HepG2 (cell line): Measurements from ENCODE around the gene ZNF212. TPM values are rescaled to one million over a fixed set of nuclear protein-coding genes. Genes with fewer than 3 reads are reported as not detected.

Experiments
- ATAD3A ChIP-seq: sonication (generic); formaldehyde crosslinking; IDR thresholded peaks from 2 replicates; pipeline ENCODE4 v1.4.0; 2020; ENCODE audit warnings: missing genetic modification reagents
- BORCS8-MEF2B ChIP-seq: sonication (generic); formaldehyde crosslinking; IDR thresholded peaks from 2 replicates; pipeline ENCODE4 v1.8.0; 2022; ENCODE audit warnings: mild to moderate bottlenecking, missing genetic modification reagents
- CREM ChIP-seq, 2 experiments: sonication (generic) in 1 of 2; formaldehyde crosslinking in 1 of 2; IDR thresholded peaks; 2 replicates each; pipeline versions ENCODE4 v1.4.0 to v1.6.1; 2016 to 2020; ENCODE audit warnings: antibody characterized with exemption in 1 of 2, mild to moderate bottlenecking in 1 of 2, missing genetic modification reagents in 1 of 2
- FOXM1 ChIP-seq: sonication (generic); formaldehyde crosslinking; IDR thresholded peaks from 2 replicates; pipeline ENCODE4 v1.5.0; 2020; ENCODE audit warnings: missing genetic modification reagents
- GFI1 ChIP-seq: sonication (generic); formaldehyde crosslinking; IDR thresholded peaks from 2 replicates; pipeline ENCODE4 v1.5.0; 2020; ENCODE audit warnings: missing genetic modification reagents, mild to moderate bottlenecking, borderline replicate concordance
- MLLT10 ChIP-seq: sonication (generic); formaldehyde crosslinking; IDR thresholded peaks from 2 replicates; pipeline ENCODE4 v1.4.0; 2020; ENCODE audit warnings: missing genetic modification reagents
- REL ChIP-seq: sonication (generic); formaldehyde crosslinking; conservative IDR thresholded peaks from 2 replicates; pipeline ENCODE4 v1.8.0; 2022; ENCODE audit warnings: mild to moderate bottlenecking, missing genetic modification reagents, moderate library complexity
- SMARCE1 ChIP-seq: fragments of 450-650 bp; IDR thresholded peaks from 2 replicates; pipeline ENCODE4 v1.6.1; 2017; ENCODE audit warnings: borderline replicate concordance
- SUZ12 ChIP-seq: fragments of 150-350 bp; IDR thresholded peaks from 2 replicates; pipeline ENCODE4 v1.6.1; 2014; ENCODE audit warnings: low read depth, low read length
- ZMYM3 ChIP-seq: sonication (generic); formaldehyde crosslinking; IDR thresholded peaks from 2 replicates; pipeline ENCODE4 v1.5.1; 2020; ENCODE audit warnings: mild to moderate bottlenecking, missing genetic modification reagents
- ZNF253 ChIP-seq: sonication (generic); formaldehyde crosslinking; IDR thresholded peaks from 2 replicates; pipeline ENCODE4 v1.8.0; 2022; ENCODE audit warnings: mild to moderate bottlenecking, missing genetic modification reagents, borderline replicate concordance
- ZNF326 ChIP-seq: sonication (generic); formaldehyde crosslinking; IDR thresholded peaks from 2 replicates; pipeline ENCODE4 v1.4.0; 2020; ENCODE audit warnings: missing genetic modification reagents, borderline replicate concordance
- ZNF501 ChIP-seq: sonication (generic); formaldehyde crosslinking; IDR thresholded peaks from 2 replicates; pipeline ENCODE4 v1.5.1; 2020; ENCODE audit warnings: mild to moderate bottlenecking, moderate library complexity, missing genetic modification reagents
- ZNF558 ChIP-seq: sonication (generic); formaldehyde crosslinking; IDR thresholded peaks from 2 replicates; pipeline ENCODE4 v1.9.0; 2022; ENCODE audit warnings: mild to moderate bottlenecking, missing genetic modification reagents, borderline replicate concordance
- ZNF562 ChIP-seq: sonication (generic); formaldehyde crosslinking; IDR thresholded peaks from 2 replicates; pipeline ENCODE4 v1.8.0; 2022; ENCODE audit warnings: missing genetic modification reagents, borderline replicate concordance
- ZNF737 ChIP-seq: sonication (generic); formaldehyde crosslinking; IDR thresholded peaks from 2 replicates; pipeline ENCODE4 v1.5.0; 2020; ENCODE audit warnings: missing genetic modification reagents, mild to moderate bottlenecking, borderline replicate concordance
- polyA plus RNA-seq, 8 experiments: library from polyadenylated mRNA; depleted of rRNA in 3 of 8; stranded (reverse) in 7 of 8; unstranded in 1 of 8; fragments of >200 nt; fragmentation: Illumina TruSeq in 4 of 8; extraction: Trizol in 4 of 8; gene quantifications; 2 replicates each; pipeline versions ENCODE4 v1.2.1 to v1.2.3, GENCODE V29; 2011 to 2016; ENCODE audit warnings: low read depth in 4 of 8, missing spikeins in 1 of 8, mixed read lengths in 1 of 8; ENCODE audit not compliant: insufficient read depth in 1 of 8
- total RNA-seq, 5 experiments: library from RNA; depleted of rRNA; stranded (reverse); fragments of >200 nt; fragmentation: Illumina TruSeq; extraction: Trizol; gene quantifications; 2 replicates each; pipeline ENCODE4 v1.2.3, GENCODE V29; 2016; ENCODE audit warnings: low read depth in 1 of 5
- TF ChIP-seq, protein P1 (sequence below): sonication (generic); formaldehyde crosslinking; IDR thresholded peaks from 2 replicates; pipeline ENCODE4 v1.8.1; 2023; ENCODE audit warnings: missing genetic modification reagents, inconsistent platforms, borderline replicate concordance
- TF ChIP-seq, protein P2 (sequence below): sonication (generic); formaldehyde crosslinking; IDR thresholded peaks from 2 replicates; pipeline ENCODE4 v1.5.1; 2020; ENCODE audit warnings: mild to moderate bottlenecking, missing genetic modification reagents, moderate library complexity
- TF ChIP-seq, protein P3 (sequence below): sonication (generic); formaldehyde crosslinking; IDR thresholded peaks from 2 replicates; pipeline ENCODE4 v1.4.0; 2020; ENCODE audit warnings: missing genetic modification reagents, borderline replicate concordance
- TF ChIP-seq, protein P4 (sequence below): sonication (generic); formaldehyde crosslinking; IDR thresholded peaks from 2 replicates; pipeline ENCODE4 v1.4.0; 2020; ENCODE audit warnings: missing genetic modification reagents; ENCODE audit errors: not compliant biosample characterization

Gene ZNF212
- total and polyA plus RNA-seq, 2 of the 13 experiments (the other 11 are each of a cell fraction or from before 2014, with no cell fraction given) = 2.6 to 3.8 TPM

DNA sequence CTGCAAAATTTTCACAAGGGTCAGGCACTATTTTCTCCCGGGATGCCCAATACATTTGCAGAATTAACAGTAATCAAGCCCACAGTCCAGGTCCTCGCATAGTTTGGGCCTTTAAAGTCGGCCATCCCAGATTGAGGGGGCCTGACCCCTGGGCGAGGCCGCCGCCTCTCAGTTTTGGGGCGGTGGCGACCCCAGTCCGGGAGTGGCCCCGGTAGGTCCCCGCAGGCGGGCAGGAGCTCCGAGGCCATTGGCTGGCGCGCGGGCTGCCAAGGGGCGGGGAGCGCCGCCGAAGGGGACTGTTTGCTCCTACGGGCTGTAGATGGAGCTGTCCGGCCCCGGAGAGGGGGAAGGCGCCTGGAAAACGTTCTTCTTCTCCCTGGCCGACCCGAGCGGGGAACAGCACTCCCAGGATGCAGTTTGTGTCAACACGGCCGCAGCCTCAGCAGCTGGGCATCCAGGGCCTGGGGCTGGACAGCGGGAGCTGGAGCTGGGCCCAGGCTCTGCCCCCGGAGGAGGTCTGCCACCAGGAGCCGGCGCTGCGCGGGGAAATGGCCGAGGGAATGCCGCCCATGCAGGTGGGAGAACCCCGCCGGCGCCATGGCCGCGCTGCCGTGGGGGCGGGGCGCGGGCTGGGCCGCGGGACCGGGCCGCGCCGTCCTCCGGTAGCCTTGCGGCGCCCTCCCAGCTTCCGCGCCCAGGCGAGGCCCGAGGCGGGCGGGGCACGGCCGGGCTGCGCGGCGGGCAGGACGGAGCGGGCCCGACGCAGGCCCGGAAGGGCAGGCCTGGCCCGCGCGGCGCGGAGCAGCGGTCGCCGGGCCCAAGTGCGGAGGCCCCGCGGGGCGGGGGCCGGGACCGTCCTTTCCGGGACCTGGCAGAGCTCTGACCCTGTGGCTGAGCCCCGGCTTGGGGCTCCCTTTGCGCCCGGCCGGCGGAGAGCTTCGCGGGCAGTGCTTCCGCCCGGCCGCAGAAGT, 44.0 kb upstream of the ZNF212 start, which contains the start of gene ZNF282 (continued):
- TF ChIP-seq GFI1 (0 out of 2 replicates have a peak, but pooled peaks have one; percentile 65), REL (CRISPR knock-in tag) (no peak), SUZ12 (no peak), CREM (IDR thresholded peaks at IDR 0.05) (no peak), CREM (CRISPR knock-in tag; IDR thresholded peaks at IDR 0.05) (no peak), SMARCE1 (no peak), ZNF562 (CRISPR knock-in tag) (no peak), ZNF501 (CRISPR knock-in tag) (peak; percentile 71; the same call in 1 of the 2 replicates), MLLT10 (no peak), FOXM1 (CRISPR knock-in tag) (no peak), ZNF558 (CRISPR knock-in tag) (no peak; the same call in 1 of the 2 replicates), ATAD3A (CRISPR knock-in tag) (no peak), ZNF326 (CRISPR knock-in tag) (no peak), BORCS8-MEF2B (CRISPR knock-in tag) (no peak), ZNF737 (CRISPR knock-in tag) (no peak), ZNF253 (CRISPR knock-in tag) (no peak), ZMYM3 (CRISPR knock-in tag) (peak; percentile 22; the same call in 1 of the 2 replicates)
- TF ChIP-seq, protein P1, sequence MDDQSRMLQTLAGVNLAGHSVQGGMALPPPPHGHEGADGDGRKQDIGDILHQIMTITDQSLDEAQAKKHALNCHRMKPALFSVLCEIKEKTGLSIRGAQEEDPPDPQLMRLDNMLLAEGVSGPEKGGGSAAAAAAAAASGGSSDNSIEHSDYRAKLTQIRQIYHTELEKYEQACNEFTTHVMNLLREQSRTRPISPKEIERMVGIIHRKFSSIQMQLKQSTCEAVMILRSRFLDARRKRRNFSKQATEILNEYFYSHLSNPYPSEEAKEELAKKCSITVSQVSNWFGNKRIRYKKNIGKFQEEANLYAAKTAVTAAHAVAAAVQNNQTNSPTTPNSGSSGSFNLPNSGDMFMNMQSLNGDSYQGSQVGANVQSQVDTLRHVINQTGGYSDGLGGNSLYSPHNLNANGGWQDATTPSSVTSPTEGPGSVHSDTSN (CRISPR knock-in tag) = peak; percentile 72; the same call in 1 of the 2 replicates
- TF ChIP-seq, protein P2, sequence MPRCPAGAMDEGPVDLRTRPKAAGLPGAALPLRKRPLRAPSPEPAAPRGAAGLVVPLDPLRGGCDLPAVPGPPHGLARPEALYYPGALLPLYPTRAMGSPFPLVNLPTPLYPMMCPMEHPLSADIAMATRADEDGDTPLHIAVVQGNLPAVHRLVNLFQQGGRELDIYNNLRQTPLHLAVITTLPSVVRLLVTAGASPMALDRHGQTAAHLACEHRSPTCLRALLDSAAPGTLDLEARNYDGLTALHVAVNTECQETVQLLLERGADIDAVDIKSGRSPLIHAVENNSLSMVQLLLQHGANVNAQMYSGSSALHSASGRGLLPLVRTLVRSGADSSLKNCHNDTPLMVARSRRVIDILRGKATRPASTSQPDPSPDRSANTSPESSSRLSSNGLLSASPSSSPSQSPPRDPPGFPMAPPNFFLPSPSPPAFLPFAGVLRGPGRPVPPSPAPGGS = no peak; the same call in 1 of the 2 replicates
- TF ChIP-seq, protein P3, sequence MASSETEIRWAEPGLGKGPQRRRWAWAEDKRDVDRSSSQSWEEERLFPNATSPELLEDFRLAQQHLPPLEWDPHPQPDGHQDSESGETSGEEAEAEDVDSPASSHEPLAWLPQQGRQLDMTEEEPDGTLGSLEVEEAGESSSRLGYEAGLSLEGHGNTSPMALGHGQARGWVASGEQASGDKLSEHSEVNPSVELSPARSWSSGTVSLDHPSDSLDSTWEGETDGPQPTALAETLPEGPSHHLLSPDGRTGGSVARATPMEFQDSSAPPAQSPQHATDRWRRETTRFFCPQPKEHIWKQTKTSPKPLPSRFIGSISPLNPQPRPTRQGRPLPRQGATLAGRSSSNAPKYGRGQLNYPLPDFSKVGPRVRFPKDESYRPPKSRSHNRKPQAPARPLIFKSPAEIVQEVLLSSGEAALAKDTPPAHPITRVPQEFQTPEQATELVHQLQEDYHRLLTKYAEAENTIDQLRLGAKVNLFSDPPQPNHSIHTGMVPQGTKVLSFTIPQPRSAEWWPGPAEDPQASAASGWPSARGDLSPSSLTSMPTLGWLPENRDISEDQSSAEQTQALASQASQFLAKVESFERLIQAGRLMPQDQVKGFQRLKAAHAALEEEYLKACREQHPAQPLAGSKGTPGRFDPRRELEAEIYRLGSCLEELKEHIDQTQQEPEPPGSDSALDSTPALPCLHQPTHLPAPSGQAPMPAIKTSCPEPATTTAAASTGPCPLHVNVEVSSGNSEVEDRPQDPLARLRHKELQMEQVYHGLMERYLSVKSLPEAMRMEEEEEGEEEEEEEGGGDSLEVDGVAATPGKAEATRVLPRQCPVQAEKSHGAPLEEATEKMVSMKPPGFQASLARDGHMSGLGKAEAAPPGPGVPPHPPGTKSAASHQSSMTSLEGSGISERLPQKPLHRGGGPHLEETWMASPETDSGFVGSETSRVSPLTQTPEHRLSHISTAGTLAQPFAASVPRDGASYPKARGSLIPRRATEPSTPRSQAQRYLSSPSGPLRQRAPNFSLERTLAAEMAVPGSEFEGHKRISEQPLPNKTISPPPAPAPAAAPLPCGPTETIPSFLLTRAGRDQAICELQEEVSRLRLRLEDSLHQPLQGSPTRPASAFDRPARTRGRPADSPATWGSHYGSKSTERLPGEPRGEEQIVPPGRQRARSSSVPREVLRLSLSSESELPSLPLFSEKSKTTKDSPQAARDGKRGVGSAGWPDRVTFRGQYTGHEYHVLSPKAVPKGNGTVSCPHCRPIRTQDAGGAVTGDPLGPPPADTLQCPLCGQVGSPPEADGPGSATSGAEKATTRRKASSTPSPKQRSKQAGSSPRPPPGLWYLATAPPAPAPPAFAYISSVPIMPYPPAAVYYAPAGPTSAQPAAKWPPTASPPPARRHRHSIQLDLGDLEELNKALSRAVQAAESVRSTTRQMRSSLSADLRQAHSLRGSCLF (CRISPR knock-in tag) = no peak
- TF ChIP-seq, protein P4, sequence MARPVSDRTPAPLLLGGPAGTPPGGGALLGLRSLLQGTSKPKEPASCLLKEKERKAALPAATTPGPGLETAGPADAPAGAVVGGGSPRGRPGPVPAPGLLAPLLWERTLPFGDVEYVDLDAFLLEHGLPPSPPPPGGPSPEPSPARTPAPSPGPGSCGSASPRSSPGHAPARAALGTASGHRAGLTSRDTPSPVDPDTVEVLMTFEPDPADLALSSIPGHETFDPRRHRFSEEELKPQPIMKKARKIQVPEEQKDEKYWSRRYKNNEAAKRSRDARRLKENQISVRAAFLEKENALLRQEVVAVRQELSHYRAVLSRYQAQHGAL (CRISPR knock-in tag) = peak; percentile 50
